Renal cortex interstitium (tissue), 11 donors: ENCODE data around the gene USB1. TPM values are rescaled to one million over a fixed set of nuclear protein-coding genes. Genes with fewer than 3 reads are reported as not detected.
A peak's percentile ranks its signal among the peaks of the same experiment; 100 is the strongest.

Experiments
- DNase-seq, 11 donors: peaks; one replicate each; pipeline ENCODE4 v3.0.0-alpha.2; 2013; ENCODE audit warnings: low read depth in 9 of 11, low spot score in 4 of 11; ENCODE audit errors: extremely low read depth in 1 of 11
- polyA plus RNA-seq, 3 donors: library from polyadenylated mRNA; unstranded; fragments of 120-200 nt; gene quantifications; one replicate each; pipeline ENCODE4 v1.2.1, GENCODE V29; 2013; ENCODE audit not compliant: insufficient read length in 3 of 3

Gene USB1
- polyA plus RNA-seq, 3 donors = 21.1 to 21.9 (median 21.4) TPM

DNA sequence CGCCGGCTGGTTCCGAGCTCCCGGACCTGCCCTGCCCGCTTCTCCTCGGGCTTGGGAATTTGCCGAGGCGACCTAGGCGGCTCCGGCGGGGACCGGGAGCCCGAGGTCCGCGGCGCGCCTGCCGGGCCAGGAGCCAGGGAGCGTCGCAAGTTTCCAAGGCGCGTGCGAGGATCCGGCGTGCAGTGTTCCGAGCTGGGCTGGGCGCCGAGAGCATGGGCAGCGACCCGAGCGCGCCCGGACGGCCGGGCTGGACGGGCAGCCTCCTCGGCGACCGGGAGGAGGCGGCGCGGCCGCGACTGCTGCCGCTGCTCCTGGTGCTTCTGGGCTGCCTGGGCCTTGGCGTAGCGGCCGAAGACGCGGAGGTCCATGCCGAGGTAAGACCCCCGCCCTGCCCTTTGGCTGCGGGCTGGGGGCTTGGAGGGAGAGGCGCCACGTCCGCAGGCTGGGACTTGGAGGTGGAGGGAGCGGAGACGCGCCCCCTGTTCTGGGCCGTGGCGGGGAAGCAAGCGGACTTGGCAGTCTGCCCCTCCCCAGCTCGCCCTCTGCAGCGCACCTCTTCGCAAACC, 25.0 kb downstream of the USB1 start:
- DNase-seq = no peak

DNA sequence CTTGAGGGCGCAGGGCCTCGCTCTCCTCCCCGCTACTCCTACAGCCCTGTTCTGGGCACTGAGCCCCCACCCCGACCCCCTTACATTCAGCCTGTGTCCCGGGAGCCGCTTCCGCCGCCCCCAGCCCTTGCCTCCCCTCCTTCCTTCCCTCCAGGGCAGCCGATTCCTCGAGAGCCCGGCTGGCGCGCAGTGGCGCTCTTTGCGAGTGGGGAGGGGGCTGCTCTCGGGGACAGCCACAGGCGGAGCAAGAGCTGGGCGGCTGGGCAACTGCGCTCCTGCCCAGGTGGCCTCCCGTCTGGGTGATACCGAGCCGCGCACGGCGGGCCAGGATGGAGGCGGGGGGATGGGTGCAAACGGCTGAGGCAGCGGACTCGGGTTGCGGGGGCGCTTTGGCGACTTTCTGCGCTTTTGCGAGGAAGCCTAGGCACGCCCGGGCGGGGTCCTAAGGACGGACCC, 25.5 kb downstream of the USB1 start:
- no peak for DNase-seq

DNA sequence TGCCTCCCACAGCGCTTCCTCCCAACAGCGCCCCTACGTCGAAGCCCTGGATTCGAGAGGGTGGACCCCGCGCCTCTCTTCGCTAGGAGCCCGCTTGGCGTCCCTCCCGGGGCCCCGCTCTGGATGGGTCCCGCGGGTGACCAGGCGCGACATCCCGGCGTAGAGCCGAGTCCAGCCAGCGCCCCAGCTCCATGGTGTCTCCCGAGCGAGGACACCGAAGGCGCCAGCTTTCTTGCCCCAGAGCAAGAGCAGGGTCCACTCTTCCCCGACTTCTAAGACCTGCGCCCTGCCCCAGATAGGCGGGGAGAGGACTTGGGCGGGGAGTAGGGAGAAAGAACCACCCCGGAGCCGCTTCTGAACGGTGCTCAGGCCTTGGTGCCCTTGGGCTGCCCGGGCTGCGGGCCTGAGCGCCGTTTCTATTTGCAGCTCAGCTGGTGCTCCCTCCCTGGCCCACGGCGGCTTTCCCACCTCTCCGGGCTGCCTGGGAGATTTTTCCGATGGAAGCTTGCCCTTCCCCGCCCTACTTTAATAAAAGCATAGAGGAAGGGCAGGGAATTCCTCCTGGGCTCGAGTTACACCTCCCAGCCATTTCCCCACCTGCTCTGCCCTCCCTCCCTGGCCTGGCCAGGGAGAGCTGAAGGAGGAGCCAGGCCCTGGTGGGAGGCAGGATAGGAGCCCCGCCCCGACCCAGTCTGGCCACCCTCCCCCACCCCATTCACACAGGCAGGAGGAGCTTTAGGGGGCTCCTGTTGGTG, 26.1 kb downstream of the USB1 start:
- DNase-seq = peak in 1 of 11 donors; percentile 56

DNA sequence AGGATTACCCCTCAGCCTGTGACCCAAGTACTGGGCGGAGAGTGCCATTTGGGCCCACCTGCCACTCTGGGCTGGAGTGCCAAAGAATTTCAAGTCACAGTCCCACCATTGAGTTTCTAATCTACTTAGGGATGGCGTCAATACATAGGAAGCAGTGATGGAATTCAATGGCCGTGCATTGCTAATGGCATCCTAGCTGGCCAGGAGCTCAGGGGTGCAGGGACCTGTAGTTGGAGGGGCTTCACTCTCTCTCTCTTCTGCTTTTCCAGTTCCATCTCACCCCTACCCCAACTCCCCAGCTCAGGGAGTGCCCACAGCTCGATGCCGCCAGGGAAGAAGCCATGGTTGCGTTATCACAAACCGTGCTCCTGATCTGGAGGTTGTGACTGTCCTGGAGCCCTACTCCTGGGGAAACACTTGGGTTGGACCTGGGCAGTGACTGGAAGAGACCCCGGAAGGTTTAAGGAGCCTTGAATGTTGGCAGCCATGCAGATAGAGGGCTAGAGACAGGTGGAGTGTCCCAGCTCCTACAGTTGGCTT, 26.8 kb downstream of the USB1 start:
- no peak for DNase-seq

DNA sequence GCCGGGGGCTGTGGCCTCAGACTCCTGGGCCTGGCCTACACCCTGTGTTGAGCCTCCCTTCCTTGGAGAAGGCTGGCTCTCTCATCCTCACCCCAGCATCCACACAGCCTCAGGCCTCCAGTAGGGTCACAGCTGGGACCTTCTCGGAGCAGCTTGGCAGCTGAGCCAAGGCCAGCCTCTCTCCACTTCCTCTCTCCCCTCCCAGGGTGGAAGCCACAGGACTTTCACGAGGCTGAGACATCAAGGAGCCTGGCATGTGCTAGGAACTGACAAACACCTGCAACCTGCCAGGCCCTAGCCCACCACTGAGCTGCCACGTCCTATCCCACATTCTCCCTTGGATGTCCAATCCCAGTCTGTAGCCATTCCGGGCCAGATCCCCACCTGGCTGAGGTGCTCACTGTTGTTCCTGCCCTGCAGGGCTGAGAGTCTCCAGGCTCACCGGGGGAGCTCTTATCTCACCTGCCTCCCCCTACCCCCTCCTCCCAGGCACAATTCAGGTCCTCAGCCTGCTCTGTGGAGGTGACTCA, 27.4 kb downstream of the USB1 start:
- no peak for DNase-seq

DNA sequence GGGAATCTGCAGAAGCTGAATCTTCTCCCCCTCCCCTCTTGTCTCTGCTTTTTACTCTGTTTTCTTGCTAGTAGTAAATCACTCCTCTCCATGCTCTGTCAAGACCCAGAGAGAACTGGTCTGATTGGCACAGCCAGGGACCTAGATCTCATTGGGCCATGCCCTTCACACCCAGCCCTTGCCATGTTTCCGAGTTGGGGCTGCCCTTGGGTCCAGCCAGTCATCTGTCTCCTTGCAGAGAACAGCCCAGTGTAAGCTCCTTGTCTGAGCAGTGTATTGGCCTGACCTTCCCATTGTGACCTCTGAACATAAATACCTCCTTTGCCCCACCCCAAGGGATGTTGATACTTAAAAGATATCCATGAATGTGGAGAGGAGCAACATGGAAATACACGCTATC, 28.2 kb downstream of the USB1 start:
- DNase-seq = no peak

DNA sequence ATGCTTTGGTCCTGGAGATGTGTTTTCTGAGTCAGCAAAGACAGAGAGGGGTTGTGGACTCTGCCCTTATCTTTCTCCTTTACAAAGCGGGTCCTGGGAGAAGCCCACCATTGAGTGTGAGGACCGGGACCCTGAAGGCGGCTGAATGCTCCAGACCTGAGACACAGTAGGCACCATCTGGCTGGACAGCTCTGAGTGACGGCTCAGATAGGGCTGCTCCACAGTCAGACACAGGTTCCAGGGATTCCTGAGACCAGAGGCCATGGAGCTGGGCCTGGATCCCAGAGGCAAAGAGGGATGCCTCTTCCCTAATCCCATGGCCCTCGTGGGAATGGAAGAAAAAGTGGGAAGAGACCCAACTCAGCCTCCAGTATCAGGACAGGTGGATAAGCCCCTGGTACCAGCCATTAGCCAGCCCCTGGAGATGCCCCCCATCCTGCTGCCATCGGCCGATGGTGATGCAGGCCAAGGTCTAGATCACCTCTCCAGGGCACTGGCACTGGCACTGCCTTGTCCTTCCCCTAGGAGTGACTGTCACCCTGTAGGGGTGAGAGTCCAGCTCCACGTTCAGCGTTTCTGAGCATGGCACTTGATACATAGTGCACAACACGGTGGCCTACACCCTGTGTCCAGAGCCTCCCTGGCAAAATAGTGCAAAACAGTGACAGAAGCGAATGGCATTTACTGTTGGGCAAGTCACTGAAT, 29.1 kb downstream of the USB1 start:
- no peak for DNase-seq

DNA sequence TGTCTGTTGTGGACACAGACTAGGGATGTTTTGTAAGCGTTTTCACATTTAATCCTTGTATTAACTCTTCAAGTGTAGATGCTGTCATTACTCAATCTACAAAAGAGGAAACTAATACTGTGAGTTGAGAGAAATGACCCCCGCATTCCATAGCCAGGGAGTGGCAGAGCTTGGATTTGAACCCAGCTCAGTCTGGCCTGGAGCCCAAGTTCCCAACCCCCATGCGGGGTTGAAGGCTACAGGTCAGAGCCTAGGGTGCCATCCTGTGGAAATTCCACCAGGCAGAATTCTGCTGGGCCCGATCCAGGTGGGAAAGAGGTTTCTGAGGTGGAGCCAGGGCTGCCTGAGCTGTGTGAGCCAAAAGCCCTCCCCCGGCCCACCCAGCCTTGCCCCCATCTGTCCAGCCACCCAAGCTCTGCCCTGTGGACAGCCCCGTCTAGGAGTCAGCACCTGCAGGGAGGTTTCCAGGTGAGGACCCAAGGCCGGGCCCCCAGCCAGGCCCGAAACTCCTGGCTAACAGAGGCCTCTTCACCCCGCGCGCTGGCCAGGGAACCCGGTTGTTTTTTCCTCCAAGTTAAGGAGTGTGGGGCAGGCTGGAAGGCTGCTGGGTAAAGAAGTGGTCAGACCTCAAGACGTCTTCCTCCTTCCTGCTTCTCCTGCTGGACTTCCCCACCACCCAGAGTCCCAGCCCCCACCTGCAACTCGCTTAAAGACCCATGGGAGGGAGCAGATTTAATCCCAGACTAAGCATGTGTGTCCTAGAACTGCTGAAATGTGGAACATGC, 30.0 kb downstream of the USB1 start:
- no peak for DNase-seq

DNA sequence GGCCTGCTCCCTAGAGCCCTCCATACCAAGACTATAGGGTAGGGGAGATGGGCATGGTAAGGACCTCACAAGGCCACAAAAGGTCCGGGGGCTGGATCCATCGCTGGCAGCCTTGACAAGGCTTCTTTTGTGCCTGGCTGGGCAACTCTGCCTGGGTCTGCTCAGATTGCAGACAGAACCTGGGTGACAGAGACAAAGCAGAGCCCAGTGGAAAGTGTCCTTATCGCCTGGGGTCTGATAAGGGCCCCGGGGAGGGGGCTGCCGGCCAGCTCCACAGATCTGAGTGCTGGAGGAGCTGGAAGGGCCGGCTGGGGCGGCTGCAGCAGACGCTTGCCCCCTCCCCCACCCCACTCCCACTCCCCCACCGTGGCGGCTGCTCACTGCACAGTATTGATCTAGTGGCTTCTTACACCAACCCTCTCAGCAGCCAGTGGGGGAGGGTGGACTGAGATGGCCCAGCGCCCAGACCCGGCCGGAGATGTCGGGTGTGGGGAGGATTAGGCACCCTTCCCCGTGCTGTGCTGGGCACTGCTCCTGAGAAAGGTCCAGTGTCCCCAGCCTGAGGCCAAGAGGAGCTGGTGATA, 31.6 kb downstream of the USB1 start:
- no peak for DNase-seq

DNA sequence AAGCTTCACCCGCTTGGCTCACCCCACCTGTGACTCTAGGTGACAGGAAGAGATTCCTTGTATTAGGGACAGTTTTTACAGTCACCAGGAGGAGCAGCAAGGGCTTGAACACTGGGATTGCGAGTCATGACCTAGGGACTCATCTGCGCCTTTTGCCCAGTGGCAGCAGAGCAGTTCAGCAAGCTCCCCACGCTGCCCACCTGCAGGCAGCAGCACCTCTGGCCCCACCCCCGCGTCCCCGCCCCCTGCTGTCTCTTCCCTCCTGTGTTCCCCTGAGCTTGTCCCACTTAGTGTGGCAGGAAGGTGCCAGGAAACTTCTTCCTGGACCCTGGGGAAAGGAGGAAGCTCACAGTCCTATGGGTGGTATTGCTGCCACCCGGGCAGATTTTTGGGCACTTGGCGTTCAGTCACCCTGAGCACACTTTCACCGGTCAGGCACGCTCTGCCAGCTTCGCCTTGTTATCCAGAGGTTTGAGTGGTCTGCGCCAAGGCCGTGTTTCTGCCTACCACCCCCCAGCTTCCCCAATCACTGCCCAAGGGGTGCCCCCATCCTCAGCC, 33.0 kb downstream of the USB1 start:
- DNase-seq = no peak

DNA sequence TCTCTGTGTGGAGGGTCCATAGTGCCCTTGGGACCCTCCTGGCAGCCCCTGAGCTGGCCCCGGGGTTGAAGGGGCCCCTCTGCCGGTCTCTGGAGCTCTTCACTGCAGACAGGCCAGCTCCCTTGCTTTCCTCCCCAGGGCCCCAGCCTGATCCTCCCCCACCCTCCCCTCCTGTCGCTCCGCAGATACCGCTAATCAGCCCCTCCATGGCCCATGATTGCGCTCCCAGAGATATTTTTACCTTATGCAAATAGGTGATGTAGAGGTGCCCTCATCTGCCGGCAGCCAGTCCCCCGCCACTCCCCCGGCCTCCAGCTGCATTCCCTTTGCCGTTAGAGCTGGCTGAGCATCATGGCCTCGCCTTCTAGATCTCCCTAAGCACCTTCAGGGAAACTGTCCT, 33.6 kb downstream of the USB1 start:
- no peak for DNase-seq

DNA sequence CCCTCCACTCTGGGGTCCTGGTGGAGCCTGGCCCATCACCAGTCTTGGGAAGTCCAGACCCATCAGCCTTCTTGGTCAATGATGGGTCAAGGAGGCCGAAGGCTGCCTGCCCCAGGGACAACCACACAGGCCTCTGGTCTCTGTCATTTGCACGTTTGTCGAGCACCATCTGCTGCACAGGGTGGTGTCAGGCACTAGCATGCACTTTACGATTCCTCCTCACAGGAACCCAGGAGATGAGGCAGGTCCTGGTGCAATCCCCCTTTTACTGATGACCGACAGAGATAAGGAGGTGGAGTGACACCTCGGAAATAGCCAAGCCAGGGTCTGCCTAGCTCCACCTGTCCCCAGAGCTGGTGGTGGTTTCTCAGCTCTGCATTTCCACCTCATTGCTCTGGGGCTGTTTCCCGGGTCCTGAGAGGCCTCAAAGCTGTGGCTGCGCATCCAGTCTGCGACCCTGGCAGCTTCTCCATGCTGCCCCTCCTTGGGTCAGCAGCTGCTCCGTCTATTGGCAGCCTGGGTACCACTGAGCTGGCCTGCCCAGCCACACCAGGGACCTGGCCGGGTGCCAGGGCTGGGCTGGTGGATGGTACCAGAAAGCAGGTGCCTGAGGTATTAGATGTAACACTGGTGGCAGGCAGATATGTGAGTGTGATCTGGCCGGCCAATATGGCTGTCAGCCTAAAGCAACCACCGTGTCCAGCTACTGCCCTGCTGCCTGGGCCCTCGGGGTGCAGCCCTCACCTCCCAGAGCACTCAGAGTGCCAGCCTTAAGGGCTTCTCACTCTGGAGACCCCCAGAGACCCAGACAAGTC, 34.4 kb downstream of the USB1 start:
- DNase-seq = no peak

DNA sequence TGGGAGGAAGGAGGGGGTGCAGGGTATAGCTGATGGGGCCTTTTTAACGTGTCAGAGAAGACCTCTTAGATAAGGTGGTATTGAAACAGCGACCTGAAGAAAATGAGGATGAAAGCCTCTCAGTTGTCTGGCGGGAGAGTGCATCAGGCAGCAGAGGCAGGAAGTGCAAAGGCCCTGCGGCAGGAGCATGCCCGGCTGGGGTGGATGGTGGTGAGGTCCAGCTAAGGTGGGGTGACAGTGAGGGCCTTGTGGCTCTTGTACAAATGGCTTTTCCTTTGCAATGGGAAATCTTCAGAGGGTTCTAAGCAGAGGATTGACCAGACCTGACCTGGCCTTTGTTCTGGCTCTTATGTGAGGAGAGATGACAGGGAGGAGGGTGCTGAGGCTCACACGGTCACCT, 35.7 kb downstream of the USB1 start:
- no peak for DNase-seq

DNA sequence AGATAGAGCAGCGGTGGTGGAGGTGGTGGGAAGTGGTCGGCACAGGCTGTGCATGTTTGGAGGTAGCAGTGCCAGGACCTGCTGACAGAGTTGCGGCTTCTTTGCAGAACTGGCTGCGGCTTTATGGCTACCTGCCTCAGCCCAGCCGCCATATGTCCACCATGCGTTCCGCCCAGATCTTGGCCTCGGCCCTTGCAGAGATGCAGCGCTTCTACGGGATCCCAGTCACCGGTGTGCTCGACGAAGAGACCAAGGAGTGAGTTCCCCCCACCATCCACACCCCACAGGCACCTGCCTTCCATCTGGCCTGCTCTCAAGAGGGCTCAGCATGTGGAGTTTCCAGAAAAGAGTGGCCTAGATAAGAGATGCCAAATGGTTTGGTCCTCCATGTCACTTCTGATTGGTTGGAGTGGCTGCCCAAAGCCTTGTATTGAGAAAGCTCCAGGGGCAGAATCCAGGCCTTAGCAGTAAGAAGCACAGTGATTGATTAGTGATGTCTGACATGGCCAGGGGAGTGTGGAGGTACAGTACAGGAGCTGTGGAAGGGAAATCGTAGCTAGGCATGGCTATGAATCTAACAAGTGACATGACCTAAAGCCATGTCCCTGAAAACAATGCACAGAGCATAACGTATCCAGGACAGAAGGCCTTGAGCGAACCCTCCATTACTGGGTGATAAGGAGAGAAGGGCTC, 36.3 kb downstream of the USB1 start:
- no peak for DNase-seq

DNA sequence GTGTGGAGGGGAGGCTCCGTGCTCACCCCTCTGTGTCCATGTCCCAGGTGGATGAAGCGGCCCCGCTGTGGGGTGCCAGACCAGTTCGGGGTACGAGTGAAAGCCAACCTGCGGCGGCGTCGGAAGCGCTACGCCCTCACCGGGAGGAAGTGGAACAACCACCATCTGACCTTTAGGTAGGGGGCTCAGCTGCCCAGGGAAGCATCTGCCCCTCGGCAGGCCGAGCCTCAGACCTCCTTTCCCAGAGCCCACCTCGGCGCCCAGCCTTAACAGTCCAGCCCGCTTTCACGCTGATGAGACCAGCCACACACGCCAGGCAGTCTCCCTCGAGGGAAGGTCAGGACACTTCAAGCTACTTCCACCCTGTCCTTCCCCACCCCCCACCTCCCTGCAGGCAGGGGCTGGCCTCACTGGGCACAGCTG, 37.0 kb downstream of the USB1 start:
- DNase-seq = no peak

DNA sequence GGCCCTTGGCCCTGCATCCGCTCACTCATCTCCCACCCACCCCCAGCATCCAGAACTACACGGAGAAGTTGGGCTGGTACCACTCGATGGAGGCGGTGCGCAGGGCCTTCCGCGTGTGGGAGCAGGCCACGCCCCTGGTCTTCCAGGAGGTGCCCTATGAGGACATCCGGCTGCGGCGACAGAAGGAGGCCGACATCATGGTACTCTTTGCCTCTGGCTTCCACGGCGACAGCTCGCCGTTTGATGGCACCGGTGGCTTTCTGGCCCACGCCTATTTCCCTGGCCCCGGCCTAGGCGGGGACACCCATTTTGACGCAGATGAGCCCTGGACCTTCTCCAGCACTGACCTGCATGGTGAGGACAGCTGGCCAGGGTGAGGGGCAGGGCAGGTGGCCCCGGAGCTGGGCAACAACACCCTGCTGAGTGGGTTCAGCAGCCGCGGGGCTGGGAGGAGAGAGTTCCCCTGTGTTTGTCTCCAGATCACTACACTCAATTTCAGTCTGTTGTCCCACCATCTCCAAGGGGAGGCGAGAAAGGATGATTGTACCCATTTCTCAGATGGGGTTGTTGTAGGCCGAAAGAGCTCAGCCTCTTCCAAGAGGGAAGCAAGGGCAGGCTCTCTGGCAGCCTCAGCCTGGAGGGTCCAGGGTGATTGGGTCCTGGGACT, 38.8 kb downstream of the USB1 start:
- DNase-seq = no peak

DNA sequence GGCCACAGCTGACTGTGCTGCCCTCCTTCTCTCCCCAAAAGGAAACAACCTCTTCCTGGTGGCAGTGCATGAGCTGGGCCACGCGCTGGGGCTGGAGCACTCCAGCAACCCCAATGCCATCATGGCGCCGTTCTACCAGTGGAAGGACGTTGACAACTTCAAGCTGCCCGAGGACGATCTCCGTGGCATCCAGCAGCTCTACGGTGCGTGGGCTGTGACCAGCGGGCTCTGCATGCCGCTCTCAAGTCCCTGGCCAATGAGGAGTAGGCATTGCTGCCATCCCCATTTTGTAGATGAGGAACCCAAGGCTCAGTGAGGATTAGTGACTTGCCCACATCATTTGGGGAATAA, 39.3 kb downstream of the USB1 start:
- DNase-seq = no peak
